Ovary (tissue), 3 donors: ENCODE results near the gene PRICKLE3.

Experiments
- POLR2A ChIP-seq: fragments of 450-650 bp; IDR thresholded peaks from one replicate; pipeline ENCODE4 v1.6.1; 2017; ENCODE audit warnings: antibody characterized with exemption, mild to moderate bottlenecking, moderate library complexity
- TF ChIP-seq, protein P1 (sequence below), 3 donors: fragments of 450-650 bp in 2 of 3; fragments of 200-600 bp in 1 of 3; IDR thresholded peaks; one replicate each; pipeline versions ENCODE4 v1.5.1 to v1.8.0; 2016 to 2022; ENCODE audit warnings: antibody characterized with exemption in 3 of 3, mild to moderate bottlenecking in 1 of 3
- donor health status: DM: no; HTN: no; CAD: no.

GRCh38 chrX:49153467-49153866 is 32.7 kb downstream of the PRICKLE3 start:
- TF ChIP-seq, protein P1, sequence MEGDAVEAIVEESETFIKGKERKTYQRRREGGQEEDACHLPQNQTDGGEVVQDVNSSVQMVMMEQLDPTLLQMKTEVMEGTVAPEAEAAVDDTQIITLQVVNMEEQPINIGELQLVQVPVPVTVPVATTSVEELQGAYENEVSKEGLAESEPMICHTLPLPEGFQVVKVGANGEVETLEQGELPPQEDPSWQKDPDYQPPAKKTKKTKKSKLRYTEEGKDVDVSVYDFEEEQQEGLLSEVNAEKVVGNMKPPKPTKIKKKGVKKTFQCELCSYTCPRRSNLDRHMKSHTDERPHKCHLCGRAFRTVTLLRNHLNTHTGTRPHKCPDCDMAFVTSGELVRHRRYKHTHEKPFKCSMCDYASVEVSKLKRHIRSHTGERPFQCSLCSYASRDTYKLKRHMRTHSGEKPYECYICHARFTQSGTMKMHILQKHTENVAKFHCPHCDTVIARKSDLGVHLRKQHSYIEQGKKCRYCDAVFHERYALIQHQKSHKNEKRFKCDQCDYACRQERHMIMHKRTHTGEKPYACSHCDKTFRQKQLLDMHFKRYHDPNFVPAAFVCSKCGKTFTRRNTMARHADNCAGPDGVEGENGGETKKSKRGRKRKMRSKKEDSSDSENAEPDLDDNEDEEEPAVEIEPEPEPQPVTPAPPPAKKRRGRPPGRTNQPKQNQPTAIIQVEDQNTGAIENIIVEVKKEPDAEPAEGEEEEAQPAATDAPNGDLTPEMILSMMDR (IDR thresholded peaks at IDR 0.05), result no peak
- no peak for TF ChIP-seq POLR2A
